SU-DHL-6 (cell line): ENCODE data around the gene GTF2IRD1.

Experiments used
- H2AFZ ChIP-seq: fragments of 200-600 bp; sonication (generic); 2 replicates; pipeline ENCODE4 v1.6.1; 2014; ENCODE audit warnings: low read depth, mild to moderate bottlenecking, moderate library complexity, mixed read lengths, antibody characterized with exemption, low read length; ENCODE audit not compliant: severe bottlenecking
- H3F3A ChIP-seq: fragments of 200-600 bp; shearing (Covaris generic); 2 replicates; pipeline ENCODE4 v1.6.0; 2016; ENCODE audit warnings: antibody characterized with exemption, mild to moderate bottlenecking; ENCODE audit not compliant: insufficient read depth
- H3K27ac ChIP-seq: fragments of 200-600 bp; sonication (generic); 2 replicates; pipeline ENCODE4 v1.5.1; 2016; ENCODE audit warnings: low read depth, mild to moderate bottlenecking, low read length, moderate library complexity, mixed read lengths
- H3K27me3 ChIP-seq: fragments of 200-600 bp; sonication (generic), shearing (Covaris generic); 2 replicates; pipeline ENCODE4 v1.6.0; 2014; ENCODE audit warnings: mild to moderate bottlenecking, low read length
- H3K36me3 ChIP-seq: fragments of 200-600 bp; sonication (generic); 2 replicates; pipeline ENCODE4 v1.6.1; 2014; ENCODE audit warnings: mild to moderate bottlenecking, low read length, mixed read lengths
- H3K4me2 ChIP-seq: fragments of 300-600, 200-600 bp; shearing (Covaris generic), sonication (generic); 2 replicates; pipeline ENCODE4 v1.6.0; 2014; ENCODE audit warnings: low read length, low read depth, mild to moderate bottlenecking; ENCODE audit not compliant: poor library complexity, severe bottlenecking
- H3K4me3 ChIP-seq: fragments of 200-600 bp; sonication (generic); 2 replicates; pipeline ENCODE4 v1.5.1; 2014; ENCODE audit warnings: antibody characterized with exemption, low read length, mild to moderate bottlenecking, mixed read lengths; ENCODE audit not compliant: insufficient read depth, poor library complexity, severe bottlenecking
- H3K79me2 ChIP-seq: fragments of 200-600 bp; sonication (generic); 2 replicates; pipeline ENCODE4 v1.6.1; 2014; ENCODE audit warnings: mild to moderate bottlenecking, low read length, moderate library complexity; ENCODE audit not compliant: insufficient read depth
- H3K9ac ChIP-seq: fragments of 200-600 bp; sonication (generic); 2 replicates; pipeline ENCODE4 v1.7.0; 2014; ENCODE audit warnings: mild to moderate bottlenecking, low read length
- H3K9me2 ChIP-seq: fragments of 200-600 bp; sonication (generic); replicated peaks from 2 replicates; pipeline ENCODE4 v1.6.1; 2014; ENCODE audit warnings: low read length; ENCODE audit not compliant: insufficient read depth
- H3K9me3 ChIP-seq: fragments of 200-600 bp; sonication (generic); 2 replicates; pipeline ENCODE4 v1.6.1; 2014; ENCODE audit warnings: low read length, mixed read lengths; ENCODE audit not compliant: insufficient read depth
- H4K20me1 ChIP-seq: fragments of 200-600 bp; sonication (generic); 2 replicates; pipeline ENCODE4 v1.6.1; 2014; ENCODE audit warnings: low read depth, mild to moderate bottlenecking, antibody characterized with exemption, low read length, moderate library complexity, mixed read lengths
- EZH2phosphoT487 ChIP-seq: fragments of 200-600 bp; sonication (generic), shearing (Covaris generic); conservative IDR thresholded peaks from 2 replicates; pipeline ENCODE4 v1.6.1; 2018; ENCODE audit warnings: mild to moderate bottlenecking, antibody characterized with exemption, low read length, moderate library complexity, mixed read lengths
- TF ChIP-seq, protein P1 (sequence below): fragments of 200-600 bp; sonication (generic); IDR thresholded peaks from one replicate; pipeline ENCODE4 v1.5.1; 2017; ENCODE audit warnings: antibody characterized with exemption, mild to moderate bottlenecking, low read length, moderate library complexity; ENCODE audit not compliant: insufficient read depth, poor library complexity, severe bottlenecking

The GTF2IRD1 gene

DNA sequence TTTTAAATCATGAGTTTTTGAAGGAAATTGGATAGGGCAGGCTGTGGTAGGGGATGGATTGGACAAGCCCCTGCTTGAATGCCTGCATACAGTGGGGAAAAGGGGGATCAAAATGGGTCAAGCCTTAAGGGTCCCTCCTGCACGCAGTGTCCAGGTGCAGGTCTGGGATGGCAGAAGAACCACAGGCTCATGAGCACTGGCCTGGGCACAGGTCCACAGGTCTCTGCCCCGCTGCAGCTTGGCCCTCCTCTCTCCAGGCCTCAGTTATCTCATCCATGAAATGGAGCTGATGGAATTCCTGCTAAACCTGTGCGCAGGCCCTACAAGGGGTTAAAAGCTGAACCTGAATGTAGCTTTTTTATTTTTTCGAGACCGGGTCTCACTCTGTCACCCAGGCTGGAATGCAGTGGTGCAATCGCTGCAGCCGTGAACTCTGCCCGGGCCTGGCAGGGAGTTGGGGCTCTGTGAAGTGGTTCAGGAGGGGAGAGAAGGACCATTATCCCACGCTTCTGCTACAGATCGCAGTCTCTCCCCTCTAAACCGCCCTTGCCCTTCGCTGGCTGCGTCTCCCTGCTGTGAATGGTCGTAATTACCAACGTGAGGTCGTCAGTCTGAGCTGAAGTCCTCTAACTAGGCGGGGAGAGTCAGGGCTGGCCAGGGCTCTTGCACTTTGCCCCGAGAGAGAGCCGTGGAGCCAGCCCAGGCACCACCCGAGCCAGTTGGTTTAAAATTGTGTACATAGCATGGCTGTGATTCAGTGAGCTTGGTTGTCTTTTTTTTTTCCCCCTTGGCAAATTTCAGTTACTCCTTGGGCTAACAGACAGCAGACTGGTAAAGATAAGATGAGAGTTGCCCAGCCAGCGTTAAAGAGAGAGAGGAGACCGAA lies 126.3 kb downstream of the GTF2IRD1 start:
- Histone ChIP-seq H3K36me3 (no peaks in the 10 kb centered on the region), H3K9me3 (no peaks in the 10 kb centered on the region), H3K27me3 (no peaks in the 10 kb centered on the region), H3K9me2 (no peaks in the 10 kb centered on the region), H4K20me1 (no peaks in the 10 kb centered on the region), H3F3A (no peaks in the 10 kb centered on the region), H3K9ac (no peak overlapping the region), H3K4me3 (no peak overlapping the region), H3K79me2 (no peaks in the 10 kb centered on the region), H3K4me2 (no peak overlapping the region), H2AFZ (no peak overlapping the region), H3K27ac (no peak overlapping the region)
- TF ChIP-seq, protein P1, sequence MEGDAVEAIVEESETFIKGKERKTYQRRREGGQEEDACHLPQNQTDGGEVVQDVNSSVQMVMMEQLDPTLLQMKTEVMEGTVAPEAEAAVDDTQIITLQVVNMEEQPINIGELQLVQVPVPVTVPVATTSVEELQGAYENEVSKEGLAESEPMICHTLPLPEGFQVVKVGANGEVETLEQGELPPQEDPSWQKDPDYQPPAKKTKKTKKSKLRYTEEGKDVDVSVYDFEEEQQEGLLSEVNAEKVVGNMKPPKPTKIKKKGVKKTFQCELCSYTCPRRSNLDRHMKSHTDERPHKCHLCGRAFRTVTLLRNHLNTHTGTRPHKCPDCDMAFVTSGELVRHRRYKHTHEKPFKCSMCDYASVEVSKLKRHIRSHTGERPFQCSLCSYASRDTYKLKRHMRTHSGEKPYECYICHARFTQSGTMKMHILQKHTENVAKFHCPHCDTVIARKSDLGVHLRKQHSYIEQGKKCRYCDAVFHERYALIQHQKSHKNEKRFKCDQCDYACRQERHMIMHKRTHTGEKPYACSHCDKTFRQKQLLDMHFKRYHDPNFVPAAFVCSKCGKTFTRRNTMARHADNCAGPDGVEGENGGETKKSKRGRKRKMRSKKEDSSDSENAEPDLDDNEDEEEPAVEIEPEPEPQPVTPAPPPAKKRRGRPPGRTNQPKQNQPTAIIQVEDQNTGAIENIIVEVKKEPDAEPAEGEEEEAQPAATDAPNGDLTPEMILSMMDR: no peak
- no peak for TF ChIP-seq EZH2phosphoT487

DNA sequence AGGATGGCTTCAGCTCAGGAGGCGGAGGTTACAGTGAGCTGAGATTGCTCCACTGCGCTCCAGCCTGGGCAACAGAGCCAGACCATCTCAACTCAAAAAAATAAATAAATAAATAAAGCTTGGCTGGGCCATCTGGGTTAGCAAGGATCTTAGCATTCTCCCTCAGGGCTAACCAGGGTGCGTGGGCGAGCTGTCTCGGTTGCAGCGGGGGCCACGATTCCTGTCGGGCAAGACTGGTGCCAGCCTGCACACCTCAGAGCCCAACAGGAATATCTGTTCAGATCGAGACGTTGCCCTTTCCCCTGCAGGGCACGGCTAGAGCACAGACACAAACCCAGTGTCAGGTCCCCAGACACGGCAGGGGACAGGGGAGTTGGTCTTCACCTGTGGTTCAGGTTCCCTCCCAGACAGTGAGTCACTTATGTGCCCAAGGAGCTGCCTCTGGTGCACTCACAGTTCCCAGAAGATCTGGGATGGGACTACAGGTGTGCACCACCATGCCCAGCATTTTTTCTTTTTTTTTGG lies 128.3 kb downstream of the GTF2IRD1 start:
- Histone ChIP-seq H3K9me2 (no peaks in the 10 kb centered on the region), H3K4me3 (no peak overlapping the region), H4K20me1 (no peaks in the 10 kb centered on the region), H3K27ac (no peak overlapping the region), H3K9me3 (no peaks in the 10 kb centered on the region), H3F3A (no peaks in the 10 kb centered on the region), H3K36me3 (no peaks in the 10 kb centered on the region), H3K4me2 (no peak overlapping the region), H3K9ac (no peak overlapping the region), H3K79me2 (no peaks in the 10 kb centered on the region), H2AFZ (no peak overlapping the region), H3K27me3 (no peaks in the 10 kb centered on the region)
- TF ChIP-seq, protein P1: no peak
- no peak for TF ChIP-seq EZH2phosphoT487

DNA sequence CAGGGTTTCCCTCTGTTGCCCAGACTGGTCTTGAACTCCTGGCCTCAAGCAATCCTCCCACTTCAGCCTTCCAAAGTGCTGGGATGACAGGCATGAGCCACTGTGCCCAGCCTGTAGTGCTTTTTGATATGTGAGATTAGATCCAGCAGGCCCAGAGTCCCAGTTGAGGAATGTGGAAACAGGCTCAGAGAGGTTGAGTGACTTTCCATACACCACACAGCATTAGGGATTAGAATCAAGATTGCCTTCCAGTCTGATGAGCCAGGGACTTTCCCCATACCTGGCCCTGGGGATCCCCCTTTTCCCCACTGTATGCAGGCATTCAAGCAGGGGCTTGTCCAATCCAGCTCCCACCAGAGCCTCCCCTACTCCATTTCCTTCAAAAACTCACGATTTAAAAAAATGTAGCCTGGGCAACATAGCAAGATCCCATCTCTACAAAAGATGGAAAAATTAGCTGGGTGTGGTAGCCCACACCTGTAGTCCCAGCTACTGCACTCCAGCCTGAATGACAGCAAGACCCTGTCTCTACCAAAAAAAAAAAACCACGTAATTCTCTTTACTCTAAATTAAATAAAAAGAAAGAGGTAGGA lies 128.8 kb downstream of the GTF2IRD1 start:
- Histone ChIP-seq H3K36me3 (no peaks in the 10 kb centered on the region), H3K79me2 (no peaks in the 10 kb centered on the region), H3K4me2 (no peak overlapping the region), H3F3A (no peaks in the 10 kb centered on the region), H2AFZ (no peak overlapping the region), H3K9ac (no peak overlapping the region), H3K27me3 (no peaks in the 10 kb centered on the region), H3K9me3 (no peaks in the 10 kb centered on the region), H4K20me1 (no peaks in the 10 kb centered on the region), H3K4me3 (no peak overlapping the region), H3K9me2 (no peaks in the 10 kb centered on the region), H3K27ac (no peak overlapping the region)
- TF ChIP-seq EZH2phosphoT487: no peak
- TF ChIP-seq, protein P1: no peak
